NCI-H1694 (cell line): ENCODE results near the gene RANBP6.
A peak's percentile ranks its signal among the peaks of the same experiment; 100 is the strongest.

Source experiments
- DNase-seq: peaks from one replicate; lab custom pipeline; 2025; lab: John Stamatoyannopoulos, UW

The RANBP6 gene

DNA sequence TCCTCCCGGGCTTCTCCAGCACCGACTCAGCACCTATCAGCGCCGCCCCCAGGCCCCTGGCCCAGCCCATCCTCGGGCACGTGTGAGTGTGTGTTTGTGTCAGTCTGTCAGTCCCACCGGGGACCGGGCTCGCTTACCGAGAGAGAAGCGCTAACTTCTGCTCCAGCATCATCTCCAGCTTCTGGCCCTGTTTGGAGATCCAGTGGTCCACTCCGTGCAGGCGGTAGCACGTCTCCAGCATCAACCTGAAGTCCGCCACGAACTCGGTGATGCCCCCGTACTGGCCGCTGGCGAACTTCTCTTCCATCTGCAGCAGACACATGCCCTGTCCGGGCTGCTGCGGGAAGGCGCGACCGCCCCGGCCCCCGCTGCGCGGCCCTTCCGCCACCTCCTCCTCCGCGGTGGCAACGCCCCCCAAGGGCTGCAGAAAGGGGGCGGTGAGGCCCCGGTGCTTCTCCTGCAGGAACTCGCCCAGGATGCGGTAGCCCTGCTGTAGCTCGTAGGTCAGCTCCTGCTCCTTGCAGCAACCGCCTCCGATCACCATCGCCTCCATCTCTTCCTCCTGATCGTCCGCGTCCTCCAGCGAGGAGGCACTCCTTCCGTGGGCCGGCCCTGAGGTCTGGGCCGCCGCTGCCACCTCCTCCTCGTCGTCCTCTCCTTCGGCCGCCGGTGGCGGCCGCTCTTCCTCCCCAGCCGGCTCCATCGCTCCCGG, 8.2 kb downstream of the RANBP6 start:
- DNase-seq, result peak; percentile 82

- no peak for DNase-seq
These were observed 8.7 kb downstream of the RANBP6 start for GRCh38 chr9:6006749-6007057.

- DNase-seq, result no peak
These were observed 14.5 kb downstream of the RANBP6 start for GRCh38 chr9:6000955-6001354.

- DNase-seq, result no peak
These were observed 15.9 kb downstream of the RANBP6 start for GRCh38 chr9:5999443-6000101.

- no peak for DNase-seq
These were observed 20.9 kb downstream of the RANBP6 start for GRCh38 chr9:5994493-5994892.

GRCh38 chr9:5988265-5988664, 27.2 kb downstream of the RANBP6 start:
- DNase-seq, result no peak

DNA sequence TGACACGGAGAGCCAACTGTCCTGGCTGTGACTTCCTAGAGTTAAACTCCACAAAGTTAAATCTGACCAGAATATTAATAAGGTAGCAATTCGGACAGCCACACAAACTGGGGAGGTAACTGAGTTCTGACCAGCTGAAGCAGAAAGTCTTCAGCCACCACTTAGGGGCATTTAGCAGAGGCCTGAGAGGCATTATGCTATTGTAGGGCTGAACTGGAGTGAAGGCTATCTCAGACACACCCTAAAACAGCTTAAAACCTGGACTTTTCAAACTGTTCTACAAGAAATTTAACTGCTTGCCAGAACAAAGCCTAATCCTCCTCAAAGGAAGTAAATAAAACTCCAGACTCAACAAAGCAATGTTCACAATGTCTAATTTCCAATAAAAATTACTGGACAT, 32.4 kb downstream of the RANBP6 start:
- no peak for DNase-seq

DNA sequence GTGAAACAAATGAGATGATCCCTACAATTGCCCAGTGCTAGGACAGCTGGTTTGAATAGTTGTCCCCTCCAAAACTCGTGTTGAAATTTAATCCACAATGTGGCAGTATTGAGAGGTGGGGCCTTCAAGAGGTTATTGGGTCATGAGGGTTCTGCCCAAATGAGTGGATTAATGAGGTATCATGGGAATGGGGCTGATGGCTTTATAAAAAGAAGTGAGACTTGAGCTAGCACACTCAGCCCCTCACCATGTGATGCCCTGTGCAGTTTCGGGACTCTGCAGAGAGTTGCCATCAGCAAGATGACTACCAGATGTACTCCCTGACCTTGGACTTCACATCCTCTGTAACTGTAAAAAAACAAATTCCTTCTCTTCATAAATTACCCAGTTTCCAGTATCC, 33.1 kb downstream of the RANBP6 start:
- DNase-seq, result no peak

DNA sequence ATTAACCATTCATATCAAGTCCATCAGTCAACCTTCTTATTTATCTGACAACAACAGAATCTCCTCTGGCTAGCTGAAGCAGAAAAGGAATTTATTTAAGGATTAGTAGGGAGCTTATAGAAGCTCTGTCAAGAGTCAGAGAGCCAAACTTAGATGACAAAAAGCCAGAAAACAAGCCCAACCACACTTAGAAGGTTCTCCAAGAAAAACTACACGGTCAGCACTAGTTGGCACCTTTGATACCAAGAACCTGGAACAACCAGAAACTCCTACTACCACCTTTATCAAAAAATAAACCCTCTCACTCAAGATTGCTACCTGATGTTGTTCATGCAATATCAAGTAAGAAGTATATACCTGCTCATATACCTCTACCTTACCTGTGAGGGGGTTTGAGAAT, 36.9 kb downstream of the RANBP6 start:
- no peak for DNase-seq

DNA sequence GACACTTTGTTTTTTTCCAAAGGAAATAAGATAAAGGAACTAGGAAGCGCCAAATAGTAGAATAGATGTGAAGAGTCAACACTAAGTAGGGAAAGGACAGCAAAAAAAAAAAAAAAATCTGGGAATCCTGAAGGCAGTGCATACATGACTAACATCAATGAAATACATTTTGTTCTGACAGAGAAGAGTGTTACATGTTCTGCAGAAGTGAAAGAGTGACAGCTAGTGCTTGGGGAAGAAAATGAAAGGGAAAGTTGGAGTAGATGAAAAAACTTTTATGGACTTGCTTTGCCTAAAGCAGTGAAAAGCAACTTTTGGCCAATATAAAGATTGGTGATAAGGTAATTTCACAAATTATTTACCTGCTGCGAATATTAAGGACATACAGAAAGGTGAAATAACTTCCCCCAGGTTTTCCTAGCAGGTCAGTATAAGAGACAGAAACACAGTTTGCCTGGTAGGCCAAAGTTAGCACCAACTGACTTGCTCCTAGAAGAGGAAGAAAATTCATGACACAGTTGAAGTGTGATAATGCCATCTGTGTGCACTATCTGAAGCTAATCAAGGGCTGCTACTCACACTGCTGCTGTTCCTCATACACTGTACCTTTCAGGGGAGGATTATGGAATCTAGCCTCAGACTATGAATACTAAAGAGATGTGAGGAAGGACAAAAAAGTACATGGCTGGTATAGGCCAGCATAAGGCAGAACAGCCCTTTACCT, 38.6 kb downstream of the RANBP6 start:
- DNase-seq, result no peak

- no peak for DNase-seq
These were observed 43.7 kb downstream of the RANBP6 start for GRCh38 chr9:5971740-5972139.
